Stimulated activated CD4-positive, alpha-beta T cell treated with anti-CD3 and anti-CD28 coated beads, Interleukin-1b, Interleukin-23, amount 100 ng/mL, for 48 hours (primary cell): ENCODE data around the gene NOVA2.

Experiments used
- DNase-seq: peaks from one replicate; pipeline ENCODE4 v3.0.0-alpha.2; 2020

The NOVA2 gene

GRCh38 chr19:45889210-45889885, 84.3 kb downstream of the NOVA2 start:
- DNase-seq, result no peak

GRCh38 chr19:45887200-45887710, 86.4 kb downstream of the NOVA2 start:
- DNase-seq, result no peak

- peak; percentile 92 for DNase-seq
Observed at GRCh38 chr19:45886427-45887199, 87.1 kb downstream of the NOVA2 start.

GRCh38 chr19:45885556-45886426, 87.9 kb downstream of the NOVA2 start, which contains the start of gene IRF2BP1:
Gene IRF2BP1, minus strand, starts transcription at chr19:45886141. Its CDS starts 367 bp downstream, at chr19:45885774.
- peak; percentile 89 for DNase-seq

GRCh38 chr19:45884682-45885555, 88.7 kb downstream of the NOVA2 start:
- DNase-seq, result no peak

- DNase-seq, result no peak
Observed at GRCh38 chr19:45883881-45884681, 89.6 kb downstream of the NOVA2 start.
